GM12892 (cell line): ENCODE data around the gene FAH.

ENCODE experiments used
- POLR2A ChIP-seq: IDR thresholded peaks from 2 replicates; pipeline ENCODE4 v1.6.1; 2011; ENCODE audit warnings: low read depth, low read length, control low read depth
- POLR2AphosphoS5 ChIP-seq: IDR thresholded peaks from 2 replicates; pipeline ENCODE4 v1.6.1; 2011; ENCODE audit warnings: low read depth, low read length, control low read depth
- TAF1 ChIP-seq: IDR thresholded peaks from 2 replicates; pipeline ENCODE4 v1.6.1; 2011; ENCODE audit warnings: low read depth, mild to moderate bottlenecking, control low read depth, low read length, borderline replicate concordance

GRCh38 chr15:80177156-80177555, 24.4 kb downstream of the FAH start:
- TF ChIP-seq TAF1 (no peak), POLR2A (no peak), POLR2AphosphoS5 (no peak)
